Endodermal cell (in vitro differentiated cells): Measurements from ENCODE around the gene SPRR2D. TPM values are rescaled to one million over a fixed set of nuclear protein-coding genes. Genes with fewer than 3 reads are reported as not detected.
"Not testable (repeated sequence)": the region's sequence is repeated elsewhere in the genome, so short reads cannot be mapped to it uniquely, and the experiment has no call there.

ENCODE experiments used
- DNase-seq: peaks from one replicate; pipeline ENCODE4 v3.0.0-alpha.2; 2017
- H3K27ac ChIP-seq: 2 replicates; pipeline ENCODE4 v1.5.1; 2013; ENCODE audit warnings: mild to moderate bottlenecking, low read depth, low read length, moderate library complexity
- H3K27me3 ChIP-seq: 2 replicates; pipeline ENCODE4 v1.6.1; 2013; ENCODE audit warnings: mild to moderate bottlenecking, low read length, moderate library complexity; ENCODE audit not compliant: insufficient read depth, control insufficient read depth, poor library complexity, severe bottlenecking
- H3K36me3 ChIP-seq: 2 replicates; pipeline ENCODE4 v1.7.0; 2013; ENCODE audit warnings: mild to moderate bottlenecking, low read length, moderate library complexity; ENCODE audit not compliant: control insufficient read depth, insufficient read depth
- H3K4me1 ChIP-seq: one replicate; pipeline ENCODE4 v1.7.0; 2013; ENCODE audit warnings: low read length; ENCODE audit not compliant: control insufficient read depth, insufficient read depth
- H3K4me3 ChIP-seq: 2 replicates; pipeline ENCODE4 v1.5.1; 2013; ENCODE audit warnings: mild to moderate bottlenecking, low read length, moderate library complexity
- H3K9ac ChIP-seq: 2 replicates; pipeline ENCODE4 v1.6.1; 2013; ENCODE audit warnings: mild to moderate bottlenecking, low read length, moderate library complexity; ENCODE audit not compliant: poor library complexity, severe bottlenecking; ENCODE audit errors: extremely low read depth
- H3K9me3 ChIP-seq: 2 replicates; pipeline ENCODE4 v1.6.1; 2013; ENCODE audit warnings: mild to moderate bottlenecking, low read length, moderate library complexity; ENCODE audit not compliant: control insufficient read depth
- H3K27ac Mint-ChIP-seq: 2 replicates; pipeline ENCODE4 v1.8.0; 2020; ENCODE audit warnings: mixed read lengths
- H3K27me3 Mint-ChIP-seq: 2 replicates; pipeline ENCODE4 v1.8.0; 2021; ENCODE audit warnings: mild to moderate bottlenecking, mixed read lengths; ENCODE audit not compliant: insufficient read depth
- H3K36me3 Mint-ChIP-seq: 2 replicates; pipeline ENCODE4 v1.8.0; 2020; ENCODE audit warnings: low read depth, mixed read lengths
- H3K4me1 Mint-ChIP-seq: 2 replicates; pipeline ENCODE4 v1.8.0; 2020; ENCODE audit warnings: mixed read lengths
- H3K4me3 Mint-ChIP-seq: 2 replicates; pipeline ENCODE4 v1.8.0; 2020; ENCODE audit warnings: mild to moderate bottlenecking, moderate library complexity, mixed read lengths
- H3K9me3 Mint-ChIP-seq: 2 replicates; pipeline ENCODE4 v1.8.0; 2020; ENCODE audit warnings: mild to moderate bottlenecking, mixed read lengths
- WGBS, 2 experiments: methylation state at CpG; one replicate each; pipeline versions ENCODE4 v1.1.5 to v1.1.7; 2013; ENCODE audit warnings: missing lambda C conversion rate in 2 of 2, mixed read lengths in 1 of 2; ENCODE audit not compliant: insufficient coverage in 1 of 2, insufficient read length in 1 of 2; 5-methylcytosine and 5-hydroxymethylcytosine counted together
- total RNA-seq, 2 donors: library from RNA; stranded (reverse); fragmentation: NEBNext Ultra II Directional in 1 of 2; extraction: Animal tissue kit (Norgen Biotek cat#: 25700) in 1 of 2; gene quantifications; 2 replicates in 1 of 2; 3 replicates in 1 of 2; pipeline ENCODE4 v1.2.1, GENCODE V29; 2021
- TF ChIP-seq, protein P1 (sequence below): fragments of 200-600 bp; sonication (generic); conservative IDR thresholded peaks from 2 replicates; pipeline ENCODE4 v1.5.0; 2021; ENCODE audit warnings: antibody characterized with exemption, mild to moderate bottlenecking

The SPRR2D gene
- total RNA-seq, 2 donors from 2014 or later = 0.42 TPM; not detected in 1

DNA sequence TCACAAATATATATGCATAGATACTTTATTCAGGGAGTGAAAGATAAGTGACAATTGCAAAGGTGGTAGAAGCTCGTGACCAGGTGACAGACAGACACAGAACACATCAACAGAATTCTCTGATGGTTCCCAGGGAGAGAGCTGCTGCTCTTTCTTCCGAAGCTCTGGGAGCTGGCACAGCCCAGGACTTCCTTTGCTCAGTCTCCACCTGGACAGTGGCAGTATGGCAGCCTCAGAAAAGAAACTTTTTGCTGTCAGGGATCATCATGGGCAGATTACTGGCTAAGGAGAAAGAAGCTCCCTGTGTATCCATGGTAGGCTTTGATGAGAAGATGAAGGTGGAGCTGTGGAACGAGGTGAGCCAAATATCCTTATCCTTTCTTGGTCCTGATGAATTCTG lies 15.2 kb upstream of the SPRR2D start:
- H3K36me3 ChIP-seq, H3K27ac ChIP-seq, DNase-seq, H3K4me1 Mint-ChIP-seq, H3K27ac Mint-ChIP-seq, H3K9ac ChIP-seq, H3K36me3 Mint-ChIP-seq, H3K4me3 ChIP-seq, H3K9me3 Mint-ChIP-seq, H3K4me1 ChIP-seq, H3K27me3 ChIP-seq, H3K9me3 ChIP-seq, H3K4me3 Mint-ChIP-seq: not testable (repeated sequence)
- peaks cover 10% of the 10 kb centered on the region for H3K27me3 Mint-ChIP-seq
- TF ChIP-seq, protein P1, sequence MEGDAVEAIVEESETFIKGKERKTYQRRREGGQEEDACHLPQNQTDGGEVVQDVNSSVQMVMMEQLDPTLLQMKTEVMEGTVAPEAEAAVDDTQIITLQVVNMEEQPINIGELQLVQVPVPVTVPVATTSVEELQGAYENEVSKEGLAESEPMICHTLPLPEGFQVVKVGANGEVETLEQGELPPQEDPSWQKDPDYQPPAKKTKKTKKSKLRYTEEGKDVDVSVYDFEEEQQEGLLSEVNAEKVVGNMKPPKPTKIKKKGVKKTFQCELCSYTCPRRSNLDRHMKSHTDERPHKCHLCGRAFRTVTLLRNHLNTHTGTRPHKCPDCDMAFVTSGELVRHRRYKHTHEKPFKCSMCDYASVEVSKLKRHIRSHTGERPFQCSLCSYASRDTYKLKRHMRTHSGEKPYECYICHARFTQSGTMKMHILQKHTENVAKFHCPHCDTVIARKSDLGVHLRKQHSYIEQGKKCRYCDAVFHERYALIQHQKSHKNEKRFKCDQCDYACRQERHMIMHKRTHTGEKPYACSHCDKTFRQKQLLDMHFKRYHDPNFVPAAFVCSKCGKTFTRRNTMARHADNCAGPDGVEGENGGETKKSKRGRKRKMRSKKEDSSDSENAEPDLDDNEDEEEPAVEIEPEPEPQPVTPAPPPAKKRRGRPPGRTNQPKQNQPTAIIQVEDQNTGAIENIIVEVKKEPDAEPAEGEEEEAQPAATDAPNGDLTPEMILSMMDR = peak; percentile 21
- 69% methylated on average over 3 of the region's 3 CpGs; no CpG with 5 or more reads in 1 of the 2 experiments for WGBS, 2 experiments

DNA sequence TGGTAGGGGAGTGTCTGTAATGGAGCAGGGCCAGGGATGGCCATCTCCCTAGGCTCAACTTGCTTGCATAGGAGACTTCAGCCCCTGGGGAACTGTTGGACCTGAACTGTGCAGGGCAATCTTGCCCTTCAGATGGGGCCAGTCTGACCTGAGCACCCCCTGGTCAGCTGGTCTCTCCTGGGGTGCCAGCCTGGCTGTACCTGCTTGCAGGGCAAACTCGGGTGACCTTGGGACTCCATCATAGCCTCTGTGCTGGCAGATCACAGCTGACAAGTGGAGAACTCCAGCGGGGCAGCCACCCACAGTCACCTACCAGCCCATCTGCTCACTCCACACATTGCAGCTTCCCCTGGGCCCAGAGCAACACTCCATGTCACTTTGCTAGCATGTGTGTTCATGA lies 8.3 kb upstream of the SPRR2D start:
- H3K27me3 Mint-ChIP-seq = peaks cover 19% of the 10 kb centered on the region
- no peaks in the 10 kb centered on the region for H3K4me1 ChIP-seq
- H3K4me1 Mint-ChIP-seq = peaks cover 5% of the 10 kb centered on the region
- TF ChIP-seq, protein P1 = no peak
- H3K4me3 Mint-ChIP-seq = no peak overlapping the region
- no peaks in the 10 kb centered on the region for H3K27me3 ChIP-seq
- no peak overlapping the region for H3K27ac Mint-ChIP-seq
- H3K9ac ChIP-seq = no peak overlapping the region
- no peak overlapping the region for H3K4me3 ChIP-seq
- H3K9me3 ChIP-seq = no peaks in the 10 kb centered on the region
- 73% methylated on average over 2 of the region's 2 CpGs; no CpG with 5 or more reads in 1 of the 2 experiments for WGBS, 2 experiments
- DNase-seq = no peak
- H3K36me3 ChIP-seq = no peaks in the 10 kb centered on the region
- H3K36me3 Mint-ChIP-seq = no peaks in the 10 kb centered on the region
- peaks cover 7% of the 10 kb centered on the region for H3K9me3 Mint-ChIP-seq
- no peak overlapping the region for H3K27ac ChIP-seq

DNA sequence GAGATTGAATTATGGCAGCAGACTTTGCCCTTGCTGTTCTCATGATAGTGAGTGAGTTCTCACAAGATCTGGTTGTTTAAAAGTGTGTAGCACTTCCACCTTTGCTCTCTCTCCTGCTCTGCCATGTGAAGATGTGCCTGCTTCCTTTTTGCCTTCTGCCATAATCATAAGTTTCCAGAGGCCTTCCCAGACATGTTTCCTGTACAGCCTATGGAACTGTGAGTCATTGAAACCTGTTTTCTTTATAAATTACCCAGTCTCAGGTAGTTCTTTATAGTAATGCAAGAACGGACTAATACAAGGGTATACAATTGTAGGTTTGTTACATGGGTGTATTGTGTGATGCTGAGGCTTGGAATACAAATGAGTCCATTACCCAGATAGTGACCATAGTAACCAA lies 5.7 kb downstream of the SPRR2D start:
- H3K27me3 Mint-ChIP-seq = no peaks in the 10 kb centered on the region
- H3K27me3 ChIP-seq = no peaks in the 10 kb centered on the region
- H3K36me3 Mint-ChIP-seq = no peaks in the 10 kb centered on the region
- no peak overlapping the region for H3K9ac ChIP-seq
- no peak overlapping the region for H3K27ac Mint-ChIP-seq
- H3K9me3 ChIP-seq = no peaks in the 10 kb centered on the region
- no peak for DNase-seq
- H3K9me3 Mint-ChIP-seq = no peaks in the 10 kb centered on the region
- TF ChIP-seq, protein P1 = no peak
- peak overlapping the region; percentile 56 for H3K4me3 ChIP-seq
- H3K4me1 Mint-ChIP-seq = peaks cover 26% of the 10 kb centered on the region
- H3K27ac ChIP-seq = no peak overlapping the region
- H3K4me1 ChIP-seq = no peaks in the 10 kb centered on the region
- no peak overlapping the region for H3K4me3 Mint-ChIP-seq
- no peaks in the 10 kb centered on the region for H3K36me3 ChIP-seq
- 93% methylated on average over 1 of the region's 1 CpG; no CpG with 5 or more reads in 1 of the 2 experiments for WGBS, 2 experiments
